ENCODE results near the gene PNMA8B.

PNMA8B gene

GRCh38 chr19:46515879-46516350, 20.2 kb upstream of the PNMA8B start:
- Histone ChIP-seq H3K9me2 (replicated peaks; ENCODE audit: insufficient read depth, low read length) (no peaks in the 10 kb centered on the region), H3K9me3 (replicated peaks; ENCODE audit: insufficient read depth, low read length) (no peaks in the 10 kb centered on the region), H3K36me3 (replicated peaks; ENCODE audit: insufficient read depth, low read length) (no peaks in the 10 kb centered on the region), H3F3A (ENCODE audit: insufficient read depth, low read length) (no peaks in the 10 kb centered on the region), H3K9ac (ENCODE audit: low read length) (no peak overlapping the region), H2AFZ (ENCODE audit: low read length) (no peak overlapping the region), H3K4me2 (ENCODE audit: low read depth, low read length) (no peak overlapping the region), H4K20me1 (ENCODE audit: insufficient read depth, low read length) (no peaks in the 10 kb centered on the region), H3K79me2 (ENCODE audit: low read length) (no peaks in the 10 kb centered on the region), H3K4me3 (ENCODE audit: low read length) (no peak overlapping the region), H3K27me3 (replicated peaks; ENCODE audit: insufficient read depth, low read length) (peaks cover 64% of the 10 kb centered on the region), H3K27ac (ENCODE audit: low read length) (no peak overlapping the region), H3K4me1 (ENCODE audit: low read length) (no peaks in the 10 kb centered on the region)
- peak; percentile 43 for DNase-seq
- no peak for TF ChIP-seq EZH2phosphoT487 (IDR thresholded peaks at IDR 0.05; ENCODE audit: low read length)
- TF ChIP-seq, protein P1, sequence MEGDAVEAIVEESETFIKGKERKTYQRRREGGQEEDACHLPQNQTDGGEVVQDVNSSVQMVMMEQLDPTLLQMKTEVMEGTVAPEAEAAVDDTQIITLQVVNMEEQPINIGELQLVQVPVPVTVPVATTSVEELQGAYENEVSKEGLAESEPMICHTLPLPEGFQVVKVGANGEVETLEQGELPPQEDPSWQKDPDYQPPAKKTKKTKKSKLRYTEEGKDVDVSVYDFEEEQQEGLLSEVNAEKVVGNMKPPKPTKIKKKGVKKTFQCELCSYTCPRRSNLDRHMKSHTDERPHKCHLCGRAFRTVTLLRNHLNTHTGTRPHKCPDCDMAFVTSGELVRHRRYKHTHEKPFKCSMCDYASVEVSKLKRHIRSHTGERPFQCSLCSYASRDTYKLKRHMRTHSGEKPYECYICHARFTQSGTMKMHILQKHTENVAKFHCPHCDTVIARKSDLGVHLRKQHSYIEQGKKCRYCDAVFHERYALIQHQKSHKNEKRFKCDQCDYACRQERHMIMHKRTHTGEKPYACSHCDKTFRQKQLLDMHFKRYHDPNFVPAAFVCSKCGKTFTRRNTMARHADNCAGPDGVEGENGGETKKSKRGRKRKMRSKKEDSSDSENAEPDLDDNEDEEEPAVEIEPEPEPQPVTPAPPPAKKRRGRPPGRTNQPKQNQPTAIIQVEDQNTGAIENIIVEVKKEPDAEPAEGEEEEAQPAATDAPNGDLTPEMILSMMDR (IDR thresholded peaks at IDR 0.05; ENCODE audit: low read length), result peak; percentile 60

GRCh38 chr19:46515290-46515609, 19.6 kb upstream of the PNMA8B start:
- Histone ChIP-seq H3K9me3 (replicated peaks; ENCODE audit: insufficient read depth, low read length) (no peaks in the 10 kb centered on the region), H3K4me3 (ENCODE audit: low read length) (no peak overlapping the region), H3K4me2 (ENCODE audit: low read depth, low read length) (no peak overlapping the region), H3K27ac (ENCODE audit: low read length) (no peak overlapping the region), H2AFZ (ENCODE audit: low read length) (no peak overlapping the region), H3K9ac (ENCODE audit: low read length) (no peak overlapping the region), H3K79me2 (ENCODE audit: low read length) (no peaks in the 10 kb centered on the region), H3K9me2 (replicated peaks; ENCODE audit: insufficient read depth, low read length) (no peaks in the 10 kb centered on the region), H3K36me3 (replicated peaks; ENCODE audit: insufficient read depth, low read length) (no peaks in the 10 kb centered on the region), H3F3A (ENCODE audit: insufficient read depth, low read length) (no peaks in the 10 kb centered on the region), H4K20me1 (ENCODE audit: insufficient read depth, low read length) (no peaks in the 10 kb centered on the region), H3K27me3 (replicated peaks; ENCODE audit: insufficient read depth, low read length) (peaks cover 59% of the 10 kb centered on the region), H3K4me1 (ENCODE audit: low read length) (no peaks in the 10 kb centered on the region)
- DNase-seq, result no peak
- no peak for TF ChIP-seq EZH2phosphoT487 (IDR thresholded peaks at IDR 0.05; ENCODE audit: low read length)
- TF ChIP-seq EZH2 (optimal IDR thresholded peaks at IDR 0.05; ENCODE audit: low read depth, low read length), result no peak
- TF ChIP-seq, protein P1 (IDR thresholded peaks at IDR 0.05; ENCODE audit: low read length), result no peak

GRCh38 chr19:46514589-46515289, 19.1 kb upstream of the PNMA8B start:
- Histone ChIP-seq H3K9me3 (replicated peaks; ENCODE audit: insufficient read depth, low read length) (no peaks in the 10 kb centered on the region), H3K4me2 (ENCODE audit: low read depth, low read length) (no peak overlapping the region), H3K27ac (ENCODE audit: low read length) (no peak overlapping the region), H3K27me3 (replicated peaks; ENCODE audit: insufficient read depth, low read length) (peaks cover 59% of the 10 kb centered on the region), H3K79me2 (ENCODE audit: low read length) (no peaks in the 10 kb centered on the region), H2AFZ (ENCODE audit: low read length) (no peak overlapping the region), H3K9ac (ENCODE audit: low read length) (no peak overlapping the region), H3K4me1 (ENCODE audit: low read length) (no peaks in the 10 kb centered on the region), H3K4me3 (ENCODE audit: low read length) (no peak overlapping the region), H4K20me1 (ENCODE audit: insufficient read depth, low read length) (no peaks in the 10 kb centered on the region), H3F3A (ENCODE audit: insufficient read depth, low read length) (no peaks in the 10 kb centered on the region), H3K9me2 (replicated peaks; ENCODE audit: insufficient read depth, low read length) (no peaks in the 10 kb centered on the region), H3K36me3 (replicated peaks; ENCODE audit: insufficient read depth, low read length) (no peaks in the 10 kb centered on the region)
- no peak for TF ChIP-seq EZH2 (optimal IDR thresholded peaks at IDR 0.05; ENCODE audit: low read depth, low read length)
- TF ChIP-seq EZH2phosphoT487 (IDR thresholded peaks at IDR 0.05; ENCODE audit: low read length), result no peak
- TF ChIP-seq, protein P1 (IDR thresholded peaks at IDR 0.05; ENCODE audit: low read length), result no peak
- DNase-seq, result no peak

Measured in MM.1S (cell line).